Stomach (tissue), 9 donors: Measurements from ENCODE around the gene TMX3. TPM values are rescaled to one million over a fixed set of nuclear protein-coding genes. Genes with fewer than 3 reads are reported as not detected.
A peak's percentile ranks its signal among the peaks of the same experiment; 100 is the strongest.

Source experiments
- DNase-seq, 2 donors: peaks; one replicate each; pipeline versions ENCODE4 v3.0.0 to v3.0.0-alpha.2; 2013 to 2019
- H3K27ac ChIP-seq, 5 donors: fragments of 200-600 bp in 4 of 5; sonication (generic) in 4 of 5; one replicate each; pipeline ENCODE4 v1.5.1; 2013 to 2019; ENCODE audit warnings: mild to moderate bottlenecking in 1 of 5, moderate library complexity in 1 of 5
- H3K27me3 ChIP-seq, 3 donors: fragments of 200-600 bp; sonication (generic); one replicate each; pipeline ENCODE4 v1.5.1; 2017 to 2019; ENCODE audit warnings: mixed run types in 1 of 3
- H3K36me3 ChIP-seq, 4 donors: fragments of 200-600 bp; sonication (generic); 1 replicate in 3 of 4; 2 replicates in 1 of 4; pipeline ENCODE4 v1.5.1; 2016 to 2019
- H3K4me1 ChIP-seq, 4 donors: fragments of 200-600 bp; sonication (generic); one replicate each; pipeline ENCODE4 v1.5.1; 2016 to 2019
- H3K4me3 ChIP-seq, 4 donors: fragments of 200-600 bp; sonication (generic) in 3 of 4; one replicate each; pipeline ENCODE4 v1.5.1; 2016 to 2019; ENCODE audit warnings: mild to moderate bottlenecking in 1 of 4
- H3K9me3 ChIP-seq, 4 donors: fragments of 200-600 bp; sonication (generic); one replicate each; pipeline ENCODE4 v1.5.1; 2016 to 2019
- CTCF ChIP-seq, 7 experiments: fragments of 450-650 bp in 4 of 7; fragments of 200-600 bp in 3 of 7; sonication (generic) in 3 of 7; IDR thresholded peaks; one replicate each; pipeline ENCODE4 v1.5.1; 2016 to 2019; ENCODE audit warnings: antibody characterized with exemption in 7 of 7, control low read depth in 2 of 7, mild to moderate bottlenecking in 1 of 7
- EP300 ChIP-seq: sonication (generic); formaldehyde crosslinking; IDR thresholded peaks from one replicate; pipeline ENCODE4 v1.6.1; 2017; ENCODE audit warnings: antibody characterized with exemption
- POLR2A ChIP-seq, 4 donors: fragments of 450-650 bp; IDR thresholded peaks; one replicate each; pipeline ENCODE4 v1.6.1; 2016; ENCODE audit warnings: antibody characterized with exemption in 4 of 4, control low read depth in 2 of 4, mild to moderate bottlenecking in 1 of 4, moderate library complexity in 1 of 4
- POLR2AphosphoS5 ChIP-seq, 3 donors: sonication (generic); formaldehyde crosslinking; IDR thresholded peaks; one replicate each; pipeline ENCODE4 v1.6.1; 2016; ENCODE audit warnings: antibody characterized with exemption in 3 of 3
- WGBS, 5 donors: extraction: QIAGEN DNeasy Blood & Tissue Kit in 3 of 5; methylation state at CpG; one replicate each; pipeline versions ENCODE4 v1.1.5 to v1.1.7; 2013 to 2018; 5-methylcytosine and 5-hydroxymethylcytosine counted together
- intact Hi-C: fragments of 100-400 bp; cut with DNase I; formaldehyde crosslinking; loops from one replicate; pipeline ENCODE4 v1.15.1; 2023; ENCODE audit warnings: low total_unique reads
- polyA plus RNA-seq, 3 donors: library from polyadenylated mRNA; stranded (reverse); fragments of 200-250 nt; gene quantifications; one replicate each; pipeline ENCODE4 v1.2.3, GENCODE V29; 2013
- total RNA-seq, 5 donors: library from RNA; depleted of rRNA; stranded (reverse); fragments of >200 nt; gene quantifications; one replicate each; pipeline versions ENCODE4 v1.1.0 to v1.2.3, GENCODE V29; 2014 to 2016
- donor health status: healthy with polysubstance abuse.
- donor health status: Bipolar disorder and iron deficiency.
- donor health status: healthy.

The TMX3 gene
- total and polyA plus RNA-seq, 8 donors = 4.3 to 112 (median 22.0) TPM

- peaks cover 0 to 8% (median 3%) of the 10 kb centered on the region in 4 donors for H3K4me1 ChIP-seq
- H3K36me3 ChIP-seq = peaks cover 0 to 71% (median 63%) of the 10 kb centered on the region in 4 donors
- intact Hi-C loops = no loop called here
- DNase-seq = no peak
- no peak overlapping the region for H3K27ac ChIP-seq
- no peaks in the 10 kb centered on the region for H3K9me3 ChIP-seq
- no peaks in the 10 kb centered on the region for H3K27me3 ChIP-seq
- no peak overlapping the region for H3K4me3 ChIP-seq
- no peak for TF ChIP-seq POLR2A (IDR thresholded peaks at IDR 0.05)
- no peak for TF ChIP-seq CTCF (IDR thresholded peaks at IDR 0.05)
- no peak for TF ChIP-seq POLR2AphosphoS5 (IDR thresholded peaks at IDR 0.05)
- TF ChIP-seq EP300 = no peak
- 63 to 82% (median 67%) methylated on average over 2 of the region's 2 CpGs for WGBS, 5 donors
Observed at GRCh38 chr18:68676913-68677312, 38.0 kb downstream of the TMX3 start.

GRCh38 chr18:68667121-68667520 lies 47.8 kb downstream of the TMX3 start:
- H3K36me3 ChIP-seq = no peaks in the 10 kb centered on the region
- intact Hi-C loops = no loop called here
- no peak overlapping the region for H3K27ac ChIP-seq
- no peaks in the 10 kb centered on the region for H3K4me1 ChIP-seq
- DNase-seq = peak in 1 of 2 donors; percentile 32
- 52 to 72% (median 63%) methylated on average over 5 of the region's 5 CpGs for WGBS, 5 donors
- TF ChIP-seq EP300 (no peak), POLR2AphosphoS5 (IDR thresholded peaks at IDR 0.05) (no peak), POLR2A (IDR thresholded peaks at IDR 0.05) (no peak), CTCF (IDR thresholded peaks at IDR 0.05) (no peak)
- H3K27me3 ChIP-seq = no peaks in the 10 kb centered on the region
- H3K4me3 ChIP-seq = no peak overlapping the region
- H3K9me3 ChIP-seq = no peaks in the 10 kb centered on the region

GRCh38 chr18:68666381-68666780 lies 48.5 kb downstream of the TMX3 start:
- no peak for TF ChIP-seq POLR2AphosphoS5 (IDR thresholded peaks at IDR 0.05)
- no peak for TF ChIP-seq POLR2A (IDR thresholded peaks at IDR 0.05)
- TF ChIP-seq CTCF (IDR thresholded peaks at IDR 0.05) = no peak
- no peak for TF ChIP-seq EP300
- Histone ChIP-seq H3K9me3 (no peaks in the 10 kb centered on the region), H3K27ac (no peak overlapping the region), H3K4me3 (no peak overlapping the region), H3K36me3 (no peaks in the 10 kb centered on the region), H3K27me3 (no peaks in the 10 kb centered on the region), H3K4me1 (no peaks in the 10 kb centered on the region)
- DNase-seq = peak in 1 of 2 donors; percentile 39
- intact Hi-C loops = no loop called here

- 68 to 91% (median 80%) methylated on average over 1 of the region's 1 CpG for WGBS, 5 donors
- intact Hi-C loops = no loop called here
Observed at GRCh38 chr18:68665628-68666027, 49.3 kb downstream of the TMX3 start.

More at GRCh38 chr18:68665628-68666027, 49.3 kb downstream of the TMX3 start:
- no peak for DNase-seq
- Histone ChIP-seq H3K36me3 (no peaks in the 10 kb centered on the region), H3K27me3 (no peaks in the 10 kb centered on the region), H3K9me3 (no peaks in the 10 kb centered on the region), H3K27ac (no peak overlapping the region), H3K4me3 (no peak overlapping the region), H3K4me1 (no peaks in the 10 kb centered on the region)
- TF ChIP-seq EP300 = no peak
- TF ChIP-seq CTCF (IDR thresholded peaks at IDR 0.05) = no peak
